Fibroblast of the aortic adventitia (primary cell): ENCODE measurements around the gene ZBTB21. TPM values are rescaled to one million over a fixed set of nuclear protein-coding genes. Genes with fewer than 3 reads are reported as not detected.

Experiments
- DNase-seq: peaks from one replicate; pipeline ENCODE4 v3.0.0-alpha.2; 2010; ENCODE audit warnings: low read depth
- H3K4me3 ChIP-seq: 2 replicates; pipeline ENCODE4 v1.5.1; 2011; ENCODE audit warnings: low read depth, mild to moderate bottlenecking, control low read depth, low read length, moderate library complexity
- total RNA-seq: library from RNA; depleted of rRNA; stranded (reverse); fragments of >200 nt; gene quantifications from 2 replicates; pipeline ENCODE4 v1.2.3, GENCODE V29; 2012; ENCODE audit warnings: low replicate concordance
- TF ChIP-seq, protein P1 (sequence below): IDR thresholded peaks from 2 replicates; pipeline ENCODE4 v1.5.1; 2011; ENCODE audit warnings: mild to moderate bottlenecking, low read length, control low read depth, inconsistent platforms; ENCODE audit not compliant: insufficient read depth

ZBTB21 gene
- total RNA-seq, 1 donor, result 15.4 TPM

DNA sequence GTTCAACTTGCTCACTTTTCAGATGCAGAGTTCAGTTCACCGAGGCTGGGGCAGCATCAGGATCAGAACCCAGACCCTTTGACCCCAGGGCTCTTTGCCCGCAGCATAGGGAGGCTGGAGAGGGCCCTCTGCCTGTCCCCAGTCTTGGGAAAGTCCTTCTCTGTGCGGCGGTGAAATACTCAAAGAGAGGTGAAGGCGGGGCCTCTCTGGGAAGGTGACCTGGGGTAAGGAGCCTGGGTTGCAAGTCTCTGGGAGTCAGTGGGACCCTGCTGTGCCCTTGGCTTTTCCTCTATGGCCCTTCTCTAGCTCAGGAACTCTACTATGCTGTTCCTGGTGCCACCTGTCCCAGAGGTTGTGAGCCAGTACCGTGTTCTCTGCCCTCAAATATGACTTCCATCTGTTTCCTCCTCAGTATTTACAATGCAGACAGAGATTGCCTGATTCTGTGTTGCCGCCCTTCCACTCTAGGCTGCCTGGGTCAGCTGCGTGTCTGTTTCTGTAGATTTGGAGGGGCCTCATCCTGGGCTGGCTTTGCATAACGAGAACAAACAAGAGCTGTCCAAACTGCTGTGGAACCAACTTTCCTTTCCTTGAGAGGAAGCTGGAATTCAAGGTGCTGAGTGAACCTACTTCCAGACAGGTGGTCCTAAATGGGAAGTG lies 18.7 kb upstream of the ZBTB21 start:
- H3K4me3 ChIP-seq, result no peak overlapping the region
- DNase-seq, result no peak
- TF ChIP-seq, protein P1, sequence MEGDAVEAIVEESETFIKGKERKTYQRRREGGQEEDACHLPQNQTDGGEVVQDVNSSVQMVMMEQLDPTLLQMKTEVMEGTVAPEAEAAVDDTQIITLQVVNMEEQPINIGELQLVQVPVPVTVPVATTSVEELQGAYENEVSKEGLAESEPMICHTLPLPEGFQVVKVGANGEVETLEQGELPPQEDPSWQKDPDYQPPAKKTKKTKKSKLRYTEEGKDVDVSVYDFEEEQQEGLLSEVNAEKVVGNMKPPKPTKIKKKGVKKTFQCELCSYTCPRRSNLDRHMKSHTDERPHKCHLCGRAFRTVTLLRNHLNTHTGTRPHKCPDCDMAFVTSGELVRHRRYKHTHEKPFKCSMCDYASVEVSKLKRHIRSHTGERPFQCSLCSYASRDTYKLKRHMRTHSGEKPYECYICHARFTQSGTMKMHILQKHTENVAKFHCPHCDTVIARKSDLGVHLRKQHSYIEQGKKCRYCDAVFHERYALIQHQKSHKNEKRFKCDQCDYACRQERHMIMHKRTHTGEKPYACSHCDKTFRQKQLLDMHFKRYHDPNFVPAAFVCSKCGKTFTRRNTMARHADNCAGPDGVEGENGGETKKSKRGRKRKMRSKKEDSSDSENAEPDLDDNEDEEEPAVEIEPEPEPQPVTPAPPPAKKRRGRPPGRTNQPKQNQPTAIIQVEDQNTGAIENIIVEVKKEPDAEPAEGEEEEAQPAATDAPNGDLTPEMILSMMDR, result no peak

DNA sequence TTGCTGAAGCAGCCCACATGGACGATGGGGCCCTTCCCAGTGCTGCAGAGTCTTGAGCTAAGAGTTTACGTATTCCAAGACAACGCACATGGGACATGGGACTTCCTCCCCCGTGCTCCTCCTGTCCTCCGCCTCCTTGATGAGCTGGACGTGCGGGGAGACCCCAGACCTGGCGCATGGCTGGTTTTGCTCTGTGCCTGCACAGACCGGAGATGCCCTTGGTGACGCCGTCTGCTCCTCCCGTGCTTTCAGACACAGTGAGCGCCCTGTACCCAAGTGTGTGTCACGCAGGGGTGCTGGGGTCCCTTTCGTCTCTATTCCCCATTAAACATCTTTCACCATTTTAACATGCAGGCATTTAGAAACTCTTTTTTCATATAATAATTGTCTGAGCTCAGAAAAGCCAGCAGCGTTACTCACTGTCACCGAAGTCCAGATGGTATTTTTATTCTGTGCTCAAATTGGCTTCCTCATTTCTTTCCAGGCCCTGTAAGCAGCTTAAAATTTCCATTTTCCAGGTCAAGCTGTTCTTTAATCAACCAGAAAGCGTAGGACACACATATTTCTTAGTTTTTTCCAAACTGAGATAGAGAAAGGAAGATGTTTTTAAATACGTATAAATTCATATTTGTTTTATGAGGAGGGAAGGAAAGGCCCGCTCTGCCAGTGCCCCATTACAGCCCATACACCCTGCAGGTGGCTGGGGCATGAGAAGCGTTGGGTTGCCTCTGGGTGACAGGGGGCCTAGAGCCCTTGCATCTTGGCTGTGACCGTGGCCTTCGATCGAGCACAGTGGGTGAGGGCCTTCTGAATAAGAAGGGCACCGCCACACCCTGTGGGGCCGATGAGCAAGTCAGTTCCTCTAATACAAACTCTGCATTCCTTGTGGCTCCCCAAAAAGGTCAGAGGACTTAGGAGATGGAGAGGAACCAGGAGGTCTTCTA lies 17.9 kb upstream of the ZBTB21 start:
- TF ChIP-seq, protein P1, result no peak
- no peak for DNase-seq
- no peak overlapping the region for H3K4me3 ChIP-seq

DNA sequence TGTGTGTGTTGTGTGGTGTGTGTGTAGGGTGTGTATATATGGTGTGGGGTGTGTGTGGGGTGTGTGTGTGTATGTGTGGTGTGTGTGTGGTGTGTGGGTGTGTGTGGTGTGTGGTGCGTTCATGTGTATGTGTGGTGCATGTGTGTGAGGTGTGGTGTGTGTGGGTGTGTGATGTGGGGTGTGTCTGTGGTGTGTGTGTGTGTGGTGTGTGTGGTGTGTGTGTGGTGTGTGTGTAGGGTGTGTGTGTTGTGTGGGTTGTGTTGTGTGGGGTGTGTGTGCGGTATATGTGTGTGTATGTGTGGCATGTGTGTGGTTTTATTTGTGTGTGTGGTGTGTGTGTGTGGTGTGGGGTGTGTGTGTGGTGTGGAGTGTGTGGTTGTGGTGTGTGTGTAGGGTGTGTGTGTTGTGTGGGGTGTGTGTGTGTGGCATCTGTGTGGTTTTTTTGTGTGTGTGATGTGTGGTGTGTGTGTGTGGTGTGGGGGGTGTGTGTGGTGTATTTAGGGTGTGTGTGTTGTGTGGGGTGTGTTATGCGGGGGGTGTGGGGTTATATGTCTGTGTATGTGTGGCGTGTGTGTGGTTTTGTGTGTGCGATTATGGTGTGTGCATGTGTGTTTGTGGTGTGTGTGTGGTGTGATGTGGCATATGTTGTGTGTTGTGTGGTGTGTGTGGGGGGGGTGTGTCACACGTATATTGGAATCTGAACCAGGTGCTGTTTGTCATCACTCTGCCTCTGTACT lies 17.1 kb upstream of the ZBTB21 start:
- TF ChIP-seq, protein P1, result no peak
- DNase-seq, result no peak
- no peak overlapping the region for H3K4me3 ChIP-seq

DNA sequence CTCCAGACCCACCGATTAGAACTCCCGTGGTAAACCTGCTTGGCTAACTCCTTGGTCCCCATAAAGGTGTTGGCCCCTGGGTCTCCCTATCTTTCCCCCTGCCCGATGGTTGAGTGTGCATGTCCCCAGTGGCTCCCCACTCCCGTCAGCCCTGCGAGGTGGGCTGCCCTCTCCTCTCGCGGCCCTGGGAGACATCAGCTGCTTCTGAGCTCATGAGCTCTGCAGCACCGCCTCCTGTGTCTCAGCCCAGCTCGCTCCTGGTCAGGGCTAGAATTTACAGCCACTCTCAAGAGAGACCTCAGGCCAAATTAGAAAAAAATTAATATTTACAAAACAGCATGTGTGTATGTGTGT lies 15.9 kb upstream of the ZBTB21 start:
- no peak for DNase-seq
- TF ChIP-seq, protein P1, result no peak
- H3K4me3 ChIP-seq, result no peak overlapping the region

DNA sequence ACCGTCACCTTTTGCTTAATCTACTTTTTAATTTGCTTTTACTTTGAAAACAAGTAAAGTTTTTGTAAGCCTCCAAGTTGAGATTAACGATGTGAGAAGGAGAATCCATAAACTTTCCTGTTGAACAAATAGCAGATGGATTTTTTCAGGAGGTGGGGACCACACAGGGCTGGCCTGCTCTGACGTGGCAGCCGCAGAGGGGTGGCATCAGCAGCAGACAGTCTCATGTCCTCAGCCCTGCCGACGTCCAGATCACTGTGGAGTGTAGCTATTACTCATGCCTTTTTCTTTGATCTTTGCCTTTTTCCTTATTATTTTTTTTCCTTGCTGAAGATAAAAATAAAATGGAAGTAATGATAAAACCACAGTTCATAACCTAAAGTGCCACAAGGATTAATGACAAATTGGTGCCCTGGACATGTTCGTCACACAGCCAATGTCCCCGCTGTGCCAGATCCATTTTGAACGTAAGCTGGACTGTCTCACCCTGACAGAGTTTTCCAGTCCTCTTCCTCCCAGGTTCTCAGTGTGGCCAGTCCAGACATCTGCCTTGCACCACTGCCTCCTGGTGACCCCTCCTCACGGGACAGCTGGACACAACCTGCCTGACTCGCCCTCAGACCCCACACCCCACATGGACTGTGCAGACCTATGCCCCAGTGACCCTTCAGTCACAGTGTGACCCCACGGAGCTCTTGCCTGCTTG lies 15.4 kb upstream of the ZBTB21 start:
- H3K4me3 ChIP-seq, result no peak overlapping the region
- TF ChIP-seq, protein P1, result no peak
- DNase-seq, result peak; percentile 66

DNA sequence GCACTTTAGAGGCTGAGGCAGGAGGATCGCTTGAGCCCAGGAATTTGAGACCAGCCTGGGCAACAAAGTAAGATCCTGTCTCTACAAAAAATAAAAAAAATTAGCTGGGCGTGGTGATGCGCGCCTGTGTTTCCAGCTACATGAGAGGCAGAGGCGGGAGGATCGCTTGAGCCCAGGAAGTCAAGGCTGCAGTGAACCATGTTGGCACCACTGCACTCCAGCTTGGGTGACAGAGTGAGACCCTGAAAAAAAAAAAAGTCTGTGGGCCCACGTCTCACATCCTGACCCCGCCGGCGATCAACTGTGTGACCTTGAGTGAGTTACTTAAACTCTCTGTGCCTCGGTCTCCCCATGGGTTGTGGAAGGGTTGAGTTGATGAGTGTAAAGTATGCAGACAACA lies 12.7 kb upstream of the ZBTB21 start:
- H3K4me3 ChIP-seq, result no peak overlapping the region
- TF ChIP-seq, protein P1, result no peak
- DNase-seq, result no peak
